Astrocyte (in vitro differentiated cells and primary cell): ENCODE data around the gene TMEM151A.

Source experiments
- EZH2 ChIP-seq: IDR thresholded peaks from 2 replicates; pipeline ENCODE4 v1.6.1; 2012; ENCODE audit warnings: mild to moderate bottlenecking, low read length, inconsistent platforms; ENCODE audit not compliant: insufficient read depth
- TF ChIP-seq, protein P1 (sequence below): IDR thresholded peaks from 2 replicates; pipeline ENCODE4 v1.5.1; 2011; ENCODE audit warnings: low read depth, mild to moderate bottlenecking, inconsistent platforms, low read length, moderate library complexity; ENCODE audit not compliant: insufficient read depth

DNA sequence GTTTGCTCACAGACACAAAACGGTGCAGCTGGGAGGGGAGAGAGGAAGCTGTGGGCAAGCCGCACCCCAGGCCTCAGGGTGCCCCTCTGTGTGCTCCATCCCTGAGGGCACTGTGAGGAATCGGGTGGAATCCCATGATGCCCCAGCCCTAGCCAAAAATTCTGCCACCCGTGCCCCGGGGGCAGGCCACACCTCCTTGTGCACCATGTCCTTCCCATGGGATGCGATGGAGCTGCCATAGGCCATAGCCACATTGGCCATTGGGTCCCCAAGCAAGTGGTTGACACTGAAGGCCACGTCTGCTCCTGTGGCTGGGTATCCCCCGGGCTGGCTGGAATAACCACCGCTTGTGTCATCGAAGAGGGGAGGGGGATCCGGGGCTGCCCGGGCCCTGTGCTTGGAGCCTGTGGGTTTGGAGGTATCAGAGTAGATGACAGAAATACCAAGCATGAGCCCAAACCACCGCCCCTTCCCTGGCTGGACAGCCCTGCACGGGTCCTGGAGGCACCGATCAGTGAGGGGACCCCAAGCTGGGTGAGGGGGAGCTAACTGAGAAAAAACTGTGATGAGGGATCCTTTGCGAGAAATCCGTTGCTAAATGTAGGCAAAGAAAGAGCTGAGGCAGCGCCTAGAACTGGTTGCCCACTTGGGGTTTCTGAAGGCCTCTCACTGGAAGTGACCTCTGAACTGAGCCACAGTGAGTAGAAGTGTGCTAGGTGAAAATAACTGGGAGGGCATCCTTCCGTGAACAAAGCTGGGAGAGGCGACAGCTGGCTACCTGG is 3.6 kb upstream of the TMEM151A start:
- TF ChIP-seq, protein P1, sequence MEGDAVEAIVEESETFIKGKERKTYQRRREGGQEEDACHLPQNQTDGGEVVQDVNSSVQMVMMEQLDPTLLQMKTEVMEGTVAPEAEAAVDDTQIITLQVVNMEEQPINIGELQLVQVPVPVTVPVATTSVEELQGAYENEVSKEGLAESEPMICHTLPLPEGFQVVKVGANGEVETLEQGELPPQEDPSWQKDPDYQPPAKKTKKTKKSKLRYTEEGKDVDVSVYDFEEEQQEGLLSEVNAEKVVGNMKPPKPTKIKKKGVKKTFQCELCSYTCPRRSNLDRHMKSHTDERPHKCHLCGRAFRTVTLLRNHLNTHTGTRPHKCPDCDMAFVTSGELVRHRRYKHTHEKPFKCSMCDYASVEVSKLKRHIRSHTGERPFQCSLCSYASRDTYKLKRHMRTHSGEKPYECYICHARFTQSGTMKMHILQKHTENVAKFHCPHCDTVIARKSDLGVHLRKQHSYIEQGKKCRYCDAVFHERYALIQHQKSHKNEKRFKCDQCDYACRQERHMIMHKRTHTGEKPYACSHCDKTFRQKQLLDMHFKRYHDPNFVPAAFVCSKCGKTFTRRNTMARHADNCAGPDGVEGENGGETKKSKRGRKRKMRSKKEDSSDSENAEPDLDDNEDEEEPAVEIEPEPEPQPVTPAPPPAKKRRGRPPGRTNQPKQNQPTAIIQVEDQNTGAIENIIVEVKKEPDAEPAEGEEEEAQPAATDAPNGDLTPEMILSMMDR, result no peak
- TF ChIP-seq EZH2, result no peak
